DND-41 (cell line): Measurements from ENCODE around the gene SLC52A1.
A peak's percentile ranks its signal among the peaks of the same experiment; 100 is the strongest.

Experiments
- ATAC-seq: fragments of 200-7000 bp; cut with Tn5 transposase; 3 replicates; pipeline ENCODE4 v1.9.1; 2021; ENCODE audit warnings: low read depth; ENCODE audit not compliant: insufficient read depth
- DNase-seq: peaks from one replicate; pipeline ENCODE4 v3.0.0-alpha.2; 2020
- H2AFZ ChIP-seq: 2 replicates; pipeline ENCODE4 v1.6.0; 2012; ENCODE audit warnings: low read depth, low read length
- H3K27ac ChIP-seq: 2 replicates; pipeline ENCODE4 v1.5.1; 2012; ENCODE audit warnings: low read length, inconsistent platforms
- H3K27me3 ChIP-seq: fragments of 200-600 bp; sonication (generic); 2 replicates; pipeline ENCODE4 v1.6.0; 2012; ENCODE audit warnings: low read length, mild to moderate bottlenecking, inconsistent platforms; ENCODE audit not compliant: insufficient read depth, poor library complexity
- H3K36me3 ChIP-seq: 2 replicates; pipeline ENCODE4 v1.5.1; 2012; ENCODE audit warnings: low read length, inconsistent platforms; ENCODE audit not compliant: insufficient read depth
- H3K4me1 ChIP-seq: 2 replicates; pipeline ENCODE4 v1.5.1; 2012; ENCODE audit warnings: mild to moderate bottlenecking, low read length; ENCODE audit not compliant: insufficient read depth
- H3K4me2 ChIP-seq: 2 replicates; pipeline ENCODE4 v1.6.0; 2012; ENCODE audit warnings: mild to moderate bottlenecking, moderate library complexity, low read length, inconsistent platforms; ENCODE audit not compliant: insufficient read depth
- H3K4me3 ChIP-seq, 2 experiments: fragments of 200-600 bp in 1 of 2; shearing (Covaris generic) in 1 of 2; 2 replicates each; pipeline ENCODE4 v1.5.1; 2012 to 2016; ENCODE audit warnings: inconsistent platforms in 2 of 2, low read length in 2 of 2, mild to moderate bottlenecking in 2 of 2, low read depth in 1 of 2, moderate library complexity in 1 of 2
- H3K79me2 ChIP-seq: 2 replicates; pipeline ENCODE4 v1.6.0; 2012; ENCODE audit warnings: low read length, inconsistent platforms; ENCODE audit not compliant: insufficient read depth
- H3K9ac ChIP-seq: 2 replicates; pipeline ENCODE4 v1.6.0; 2012; ENCODE audit warnings: low read depth, mild to moderate bottlenecking, inconsistent platforms, low read length, moderate library complexity
- H3K9me3 ChIP-seq: 2 replicates; pipeline ENCODE4 v1.5.1; 2012; ENCODE audit warnings: low read length, moderate library complexity, mild to moderate bottlenecking, inconsistent platforms; ENCODE audit not compliant: insufficient read depth, severe bottlenecking
- H4K20me1 ChIP-seq: 2 replicates; pipeline ENCODE4 v1.6.0; 2012; ENCODE audit warnings: low read length; ENCODE audit not compliant: insufficient read depth
- EZH2 ChIP-seq: IDR thresholded peaks from 3 replicates; pipeline ENCODE4 v1.6.1; 2012; ENCODE audit warnings: borderline replicate concordance, low read depth, mild to moderate bottlenecking, moderate library complexity, low read length, inconsistent platforms; ENCODE audit not compliant: severe bottlenecking
- TF ChIP-seq, protein P1 (sequence below): IDR thresholded peaks from 2 replicates; pipeline ENCODE4 v1.5.1; 2012; ENCODE audit warnings: borderline replicate concordance, low read length, moderate library complexity, mild to moderate bottlenecking; ENCODE audit not compliant: poor library complexity, severe bottlenecking; ENCODE audit errors: extremely low read depth

The SLC52A1 gene

DNA sequence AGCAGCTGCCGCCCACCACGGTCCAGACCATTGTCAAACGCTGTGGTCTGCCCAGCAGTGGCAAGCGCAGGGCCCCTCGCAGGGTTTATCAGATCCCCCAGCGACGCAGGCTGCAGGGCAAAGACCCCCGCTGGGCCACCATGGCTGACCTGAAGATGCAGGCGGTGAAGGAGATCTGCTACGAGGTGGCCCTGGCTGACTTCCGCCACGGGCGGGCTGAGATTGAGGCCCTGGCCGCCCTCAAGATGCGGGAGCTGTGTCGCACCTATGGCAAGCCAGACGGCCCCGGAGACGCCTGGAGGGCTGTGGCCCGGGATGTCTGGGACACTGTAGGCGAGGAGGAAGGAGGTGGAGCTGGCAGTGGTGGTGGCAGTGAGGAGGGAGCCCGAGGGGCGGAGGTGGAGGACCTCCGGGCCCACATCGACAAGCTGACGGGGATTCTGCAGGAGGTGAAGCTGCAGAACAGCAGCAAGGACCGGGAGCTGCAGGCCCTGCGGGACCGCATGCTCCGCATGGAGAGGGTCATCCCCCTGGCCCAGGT is 13.0 kb downstream of the SLC52A1 start:
- Histone ChIP-seq H3K4me1 (no peaks in the 10 kb centered on the region), H3K27ac (no peak overlapping the region), H3K4me2 (no peak overlapping the region), H3K9ac (no peak overlapping the region), H3K9me3 (no peaks in the 10 kb centered on the region), H3K4me3 (no peak overlapping the region), H3K79me2 (no peaks in the 10 kb centered on the region), H4K20me1 (no peaks in the 10 kb centered on the region), H3K36me3 (peaks cover 37% of the 10 kb centered on the region), H3K27me3 (no peaks in the 10 kb centered on the region), H2AFZ (no peak overlapping the region)
- ATAC-seq, result no peak
- no peak for DNase-seq
- TF ChIP-seq EZH2, result no peak
- TF ChIP-seq, protein P1, sequence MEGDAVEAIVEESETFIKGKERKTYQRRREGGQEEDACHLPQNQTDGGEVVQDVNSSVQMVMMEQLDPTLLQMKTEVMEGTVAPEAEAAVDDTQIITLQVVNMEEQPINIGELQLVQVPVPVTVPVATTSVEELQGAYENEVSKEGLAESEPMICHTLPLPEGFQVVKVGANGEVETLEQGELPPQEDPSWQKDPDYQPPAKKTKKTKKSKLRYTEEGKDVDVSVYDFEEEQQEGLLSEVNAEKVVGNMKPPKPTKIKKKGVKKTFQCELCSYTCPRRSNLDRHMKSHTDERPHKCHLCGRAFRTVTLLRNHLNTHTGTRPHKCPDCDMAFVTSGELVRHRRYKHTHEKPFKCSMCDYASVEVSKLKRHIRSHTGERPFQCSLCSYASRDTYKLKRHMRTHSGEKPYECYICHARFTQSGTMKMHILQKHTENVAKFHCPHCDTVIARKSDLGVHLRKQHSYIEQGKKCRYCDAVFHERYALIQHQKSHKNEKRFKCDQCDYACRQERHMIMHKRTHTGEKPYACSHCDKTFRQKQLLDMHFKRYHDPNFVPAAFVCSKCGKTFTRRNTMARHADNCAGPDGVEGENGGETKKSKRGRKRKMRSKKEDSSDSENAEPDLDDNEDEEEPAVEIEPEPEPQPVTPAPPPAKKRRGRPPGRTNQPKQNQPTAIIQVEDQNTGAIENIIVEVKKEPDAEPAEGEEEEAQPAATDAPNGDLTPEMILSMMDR, result no peak

DNA sequence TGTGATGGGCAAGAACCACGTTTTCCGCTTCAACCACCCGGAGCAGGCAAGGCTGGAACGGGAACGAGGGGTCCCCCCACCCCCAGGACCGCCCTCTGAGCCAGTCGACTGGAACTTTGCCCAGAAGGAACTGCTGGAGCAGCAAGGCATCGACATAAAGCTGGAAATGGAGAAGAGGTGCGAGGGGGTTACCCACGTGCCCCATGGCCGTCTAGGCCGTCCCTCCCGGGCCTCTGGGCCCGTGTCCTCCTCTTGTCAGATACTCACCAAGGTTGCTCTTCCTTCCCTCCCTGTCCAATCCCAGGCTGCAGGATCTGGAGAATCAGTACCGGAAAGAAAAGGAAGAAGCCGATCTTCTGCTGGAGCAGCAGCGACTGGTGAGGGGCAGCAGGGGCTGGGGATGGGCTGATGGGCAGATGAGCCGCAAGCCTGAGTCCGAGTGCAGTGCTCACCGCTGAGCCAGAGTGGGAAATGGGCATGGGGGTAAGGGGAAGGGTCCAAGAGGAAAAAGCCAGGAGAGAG is 14.7 kb downstream of the SLC52A1 start:
- Histone ChIP-seq H3K79me2 (no peaks in the 10 kb centered on the region), H3K4me3 (no peak overlapping the region), H3K9me3 (no peaks in the 10 kb centered on the region), H4K20me1 (no peaks in the 10 kb centered on the region), H3K27me3 (no peaks in the 10 kb centered on the region), H3K4me2 (no peak overlapping the region), H2AFZ (no peak overlapping the region), H3K27ac (no peak overlapping the region), H3K9ac (no peak overlapping the region), H3K36me3 (peaks cover 45% of the 10 kb centered on the region), H3K4me1 (no peaks in the 10 kb centered on the region)
- ATAC-seq (no peak), DNase-seq (no peak)
- TF ChIP-seq, protein P1, result no peak
- TF ChIP-seq EZH2, result no peak

DNA sequence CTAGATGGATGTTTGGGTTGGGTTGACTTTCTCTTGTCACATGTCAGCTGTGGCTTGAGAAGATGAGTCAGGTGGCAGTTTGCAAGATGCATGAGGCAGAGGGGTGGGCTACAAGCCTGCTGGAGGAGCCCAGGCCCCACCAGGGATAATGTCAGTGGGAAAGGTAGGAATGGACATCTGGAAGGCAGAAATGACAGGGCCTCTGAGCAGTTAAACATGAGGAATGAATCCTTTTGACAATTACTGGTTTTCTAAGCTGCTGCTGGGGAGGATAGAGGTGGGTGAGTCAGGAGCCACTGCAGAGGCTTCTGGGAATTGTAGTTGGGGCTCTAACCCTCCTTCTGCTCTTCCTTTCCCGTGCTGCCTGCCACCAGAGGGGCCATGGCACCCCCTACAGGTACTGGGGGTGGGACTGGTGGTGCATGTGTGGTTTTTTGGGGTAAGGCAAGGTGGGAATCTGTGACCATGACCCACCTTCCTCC is 15.7 kb downstream of the SLC52A1 start:
- Histone ChIP-seq H3K9ac (no peak overlapping the region), H3K27me3 (no peaks in the 10 kb centered on the region), H3K27ac (no peak overlapping the region), H3K36me3 (peaks cover 50% of the 10 kb centered on the region), H3K4me1 (no peaks in the 10 kb centered on the region), H3K9me3 (no peaks in the 10 kb centered on the region), H3K79me2 (no peaks in the 10 kb centered on the region), H3K4me2 (no peak overlapping the region), H2AFZ (no peak overlapping the region), H3K4me3 (no peak overlapping the region), H4K20me1 (no peaks in the 10 kb centered on the region)
- peak; percentile 79 for ATAC-seq
- DNase-seq, result peak; percentile 36
- TF ChIP-seq, protein P1, result peak; percentile 52
- TF ChIP-seq EZH2, result no peak

DNA sequence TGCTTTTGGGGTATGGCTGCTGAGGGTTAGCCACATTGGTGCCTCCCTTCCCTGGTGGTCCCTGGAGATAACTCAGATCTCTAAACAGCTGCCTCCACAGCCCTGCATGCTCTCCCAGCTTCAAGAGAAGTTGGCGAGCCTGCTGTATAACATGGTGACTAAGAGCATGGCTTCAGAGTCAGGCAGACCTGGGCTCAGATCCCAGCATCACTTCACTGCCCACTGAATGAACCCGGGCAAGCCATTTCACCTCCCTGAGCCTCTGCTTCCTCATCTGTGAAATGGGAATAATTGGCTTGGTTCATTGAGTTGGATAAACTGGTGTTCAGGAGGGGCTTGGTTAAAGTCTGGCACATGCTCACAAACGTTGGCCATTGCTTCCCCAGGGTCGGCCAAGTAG is 20.9 kb downstream of the SLC52A1 start:
- H4K20me1 ChIP-seq, result no peaks in the 10 kb centered on the region
- peaks cover 25% of the 10 kb centered on the region for H3K36me3 ChIP-seq
- ATAC-seq (no peak), DNase-seq (no peak)
- no peak overlapping the region for H3K27ac ChIP-seq
- H3K9me3 ChIP-seq, result no peaks in the 10 kb centered on the region
- no peak overlapping the region for H3K9ac ChIP-seq
- TF ChIP-seq, protein P1, result no peak
- no peak for TF ChIP-seq EZH2
- H3K4me3 ChIP-seq, result no peak overlapping the region
- H3K79me2 ChIP-seq, result no peaks in the 10 kb centered on the region
- H3K4me1 ChIP-seq, result no peaks in the 10 kb centered on the region
- no peak overlapping the region for H2AFZ ChIP-seq
- H3K27me3 ChIP-seq, result no peaks in the 10 kb centered on the region
- H3K4me2 ChIP-seq, result no peak overlapping the region
